ENCODE data around the gene UVRAG.

The UVRAG gene

DNA sequence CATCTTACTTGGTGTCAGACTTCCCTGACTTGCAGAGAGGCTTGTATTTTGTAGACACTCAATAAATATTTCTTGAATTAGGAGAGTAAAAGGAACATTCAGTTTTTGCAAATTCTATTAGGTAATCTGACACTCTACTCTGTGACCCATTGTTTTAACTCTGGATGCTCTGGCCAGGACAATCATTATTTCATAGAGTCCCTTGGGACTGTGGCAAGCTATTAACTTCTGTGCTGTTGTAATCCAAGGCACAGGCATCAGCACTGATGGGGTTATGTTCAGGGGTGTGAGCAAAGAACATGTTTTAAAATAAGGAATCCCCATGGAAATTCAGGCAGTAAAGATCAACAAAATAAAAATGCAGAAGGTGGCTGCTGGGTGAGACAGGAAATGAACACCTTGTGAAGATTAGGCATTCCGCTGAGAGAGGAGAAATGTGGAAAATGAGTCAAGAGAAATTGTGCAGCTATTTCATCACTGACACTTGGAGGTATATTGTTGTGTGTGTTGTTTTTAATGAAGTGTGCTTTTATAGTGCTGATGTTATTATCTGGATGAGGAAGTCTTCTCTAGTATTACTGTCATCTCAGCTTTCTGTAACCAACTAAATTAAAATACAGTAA is 216.1 kb downstream of the UVRAG start:
- Histone ChIP-seq H3K79me2 (ENCODE audit: insufficient read depth, low read length) (no peaks in the 10 kb centered on the region), H3K27ac (ENCODE audit: low read depth, low read length, poor library complexity, severe bottlenecking) (no peak overlapping the region), H3K4me2 (ENCODE audit: low read length) (no peak overlapping the region), H3K4me3 (ENCODE audit: low read depth, low read length, poor library complexity, severe bottlenecking) (no peak overlapping the region), H3K9me2 (ENCODE audit: low read depth, low read length) (no peaks in the 10 kb centered on the region), H3K9ac (ENCODE audit: low read length) (no peak overlapping the region), H3K4me1 (ENCODE audit: insufficient read depth, low read length, severe bottlenecking) (no peaks in the 10 kb centered on the region), H4K20me1 (ENCODE audit: insufficient read depth, low read length) (no peaks in the 10 kb centered on the region), H3F3A (ENCODE audit: insufficient read depth, low read length) (no peaks in the 10 kb centered on the region), H3K9me3 (ENCODE audit: low read length) (no peaks in the 10 kb centered on the region), H3K36me3 (ENCODE audit: insufficient read depth, low read length) (no peaks in the 10 kb centered on the region), H3K27me3 (ENCODE audit: insufficient read depth, low read length) (no peaks in the 10 kb centered on the region), H2AFZ (ENCODE audit: low read length) (no peak overlapping the region)
- TF ChIP-seq, protein P1, sequence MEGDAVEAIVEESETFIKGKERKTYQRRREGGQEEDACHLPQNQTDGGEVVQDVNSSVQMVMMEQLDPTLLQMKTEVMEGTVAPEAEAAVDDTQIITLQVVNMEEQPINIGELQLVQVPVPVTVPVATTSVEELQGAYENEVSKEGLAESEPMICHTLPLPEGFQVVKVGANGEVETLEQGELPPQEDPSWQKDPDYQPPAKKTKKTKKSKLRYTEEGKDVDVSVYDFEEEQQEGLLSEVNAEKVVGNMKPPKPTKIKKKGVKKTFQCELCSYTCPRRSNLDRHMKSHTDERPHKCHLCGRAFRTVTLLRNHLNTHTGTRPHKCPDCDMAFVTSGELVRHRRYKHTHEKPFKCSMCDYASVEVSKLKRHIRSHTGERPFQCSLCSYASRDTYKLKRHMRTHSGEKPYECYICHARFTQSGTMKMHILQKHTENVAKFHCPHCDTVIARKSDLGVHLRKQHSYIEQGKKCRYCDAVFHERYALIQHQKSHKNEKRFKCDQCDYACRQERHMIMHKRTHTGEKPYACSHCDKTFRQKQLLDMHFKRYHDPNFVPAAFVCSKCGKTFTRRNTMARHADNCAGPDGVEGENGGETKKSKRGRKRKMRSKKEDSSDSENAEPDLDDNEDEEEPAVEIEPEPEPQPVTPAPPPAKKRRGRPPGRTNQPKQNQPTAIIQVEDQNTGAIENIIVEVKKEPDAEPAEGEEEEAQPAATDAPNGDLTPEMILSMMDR (IDR thresholded peaks at IDR 0.05; ENCODE audit: low read length) = no peak
- no peak for TF ChIP-seq EZH2 (IDR thresholded peaks at IDR 0.05; ENCODE audit: borderline replicate concordance, low read length)

DNA sequence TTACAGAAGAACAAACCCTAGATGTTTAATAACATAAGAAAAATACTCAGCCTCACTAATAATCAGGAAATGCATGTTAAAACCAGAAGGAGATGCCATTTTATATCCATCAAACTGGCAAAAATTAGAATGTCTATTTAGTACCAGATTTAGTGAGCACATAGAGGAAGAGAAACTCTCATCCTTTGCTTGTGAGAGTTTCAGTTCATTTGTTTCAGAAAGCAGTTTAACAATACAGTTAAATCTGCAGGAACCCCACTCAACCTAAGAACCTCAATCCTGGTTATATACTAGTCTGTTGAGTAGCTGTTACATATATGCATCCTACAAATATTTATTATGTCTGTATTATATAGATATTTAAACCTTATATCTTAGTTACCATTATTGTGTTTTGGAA is 218.7 kb downstream of the UVRAG start:
- no peaks in the 10 kb centered on the region; the same call in 1 of the 2 replicates for H3K9me3 ChIP-seq (ENCODE audit: low read length)
- H3K9me2 ChIP-seq (ENCODE audit: low read depth, low read length) = no peaks in the 10 kb centered on the region
- TF ChIP-seq, protein P1 (IDR thresholded peaks at IDR 0.05; ENCODE audit: low read length) = no peak
- TF ChIP-seq EZH2 (IDR thresholded peaks at IDR 0.05; ENCODE audit: borderline replicate concordance, low read length) = no peak
- H3K79me2 ChIP-seq (ENCODE audit: insufficient read depth, low read length) = no peaks in the 10 kb centered on the region
- H3K27ac ChIP-seq (ENCODE audit: low read depth, low read length, poor library complexity, severe bottlenecking) = no peak overlapping the region
- H3K9ac ChIP-seq (ENCODE audit: low read length) = no peak overlapping the region
- no peaks in the 10 kb centered on the region for H3K4me1 ChIP-seq (ENCODE audit: insufficient read depth, low read length, severe bottlenecking)
- H3K4me2 ChIP-seq (ENCODE audit: low read length) = no peak overlapping the region
- H3K36me3 ChIP-seq (ENCODE audit: insufficient read depth, low read length) = peaks cover 8% of the 10 kb centered on the region
- H4K20me1 ChIP-seq (ENCODE audit: insufficient read depth, low read length) = no peaks in the 10 kb centered on the region
- H3F3A ChIP-seq (ENCODE audit: insufficient read depth, low read length) = no peaks in the 10 kb centered on the region
- no peaks in the 10 kb centered on the region for H3K27me3 ChIP-seq (ENCODE audit: insufficient read depth, low read length)
- no peak overlapping the region for H3K4me3 ChIP-seq (ENCODE audit: low read depth, low read length, poor library complexity, severe bottlenecking)
- no peak overlapping the region for H2AFZ ChIP-seq (ENCODE audit: low read length)

DNA sequence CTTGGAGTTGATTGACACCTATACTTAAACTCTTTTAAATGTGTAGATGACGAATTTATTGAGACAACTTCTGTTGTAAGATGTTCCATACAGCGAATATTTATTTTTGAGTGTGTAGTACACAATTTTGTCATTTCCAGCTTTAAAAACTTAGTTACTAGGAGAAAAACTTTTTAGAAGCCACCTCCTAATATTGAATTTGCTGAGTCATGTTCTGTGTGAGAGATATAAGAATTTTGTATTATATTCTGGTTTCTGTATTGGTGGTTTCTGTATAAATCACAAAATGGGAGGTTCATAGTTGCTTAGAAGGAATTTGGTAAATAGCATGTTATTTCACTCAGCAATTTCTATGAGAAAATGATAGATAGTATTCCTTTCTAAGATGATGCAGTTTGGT is 220.0 kb downstream of the UVRAG start:
- Histone ChIP-seq H3K9me2 (ENCODE audit: low read depth, low read length) (no peaks in the 10 kb centered on the region), H3K79me2 (ENCODE audit: insufficient read depth, low read length) (no peaks in the 10 kb centered on the region), H4K20me1 (ENCODE audit: insufficient read depth, low read length) (no peaks in the 10 kb centered on the region), H3K9ac (ENCODE audit: low read length) (no peak overlapping the region), H3K4me2 (ENCODE audit: low read length) (no peak overlapping the region), H3K9me3 (ENCODE audit: low read length) (no peaks in the 10 kb centered on the region; the same call in 1 of the 2 replicates), H3K27ac (ENCODE audit: low read depth, low read length, poor library complexity, severe bottlenecking) (no peak overlapping the region), H3K27me3 (ENCODE audit: insufficient read depth, low read length) (no peaks in the 10 kb centered on the region), H2AFZ (ENCODE audit: low read length) (no peak overlapping the region), H3F3A (ENCODE audit: insufficient read depth, low read length) (no peaks in the 10 kb centered on the region), H3K36me3 (ENCODE audit: insufficient read depth, low read length) (peaks cover 14% of the 10 kb centered on the region), H3K4me1 (ENCODE audit: insufficient read depth, low read length, severe bottlenecking) (no peaks in the 10 kb centered on the region), H3K4me3 (ENCODE audit: low read depth, low read length, poor library complexity, severe bottlenecking) (no peak overlapping the region)
- no peak for TF ChIP-seq EZH2 (IDR thresholded peaks at IDR 0.05; ENCODE audit: borderline replicate concordance, low read length)
- TF ChIP-seq, protein P1 (IDR thresholded peaks at IDR 0.05; ENCODE audit: low read length) = no peak

Measured in OCI-LY1 (cell line).